HG02840 (cell line): ENCODE results near the gene ZNF740.

ENCODE experiments used
- ATAC-seq: cut with Tn5 transposase; IDR thresholded peaks from one replicate; pipeline ENCODE4 v1.9.1; 2021; ENCODE audit warnings: mild to moderate bottlenecking, moderate library complexity, moderate number of reproducible peaks; ENCODE audit not compliant: unreplicated experiment, low FRiP score

ZNF740 gene

GRCh38 chr12:53241623-53242412, 61.3 kb downstream of the ZNF740 start:
- ATAC-seq: no peak

DNA sequence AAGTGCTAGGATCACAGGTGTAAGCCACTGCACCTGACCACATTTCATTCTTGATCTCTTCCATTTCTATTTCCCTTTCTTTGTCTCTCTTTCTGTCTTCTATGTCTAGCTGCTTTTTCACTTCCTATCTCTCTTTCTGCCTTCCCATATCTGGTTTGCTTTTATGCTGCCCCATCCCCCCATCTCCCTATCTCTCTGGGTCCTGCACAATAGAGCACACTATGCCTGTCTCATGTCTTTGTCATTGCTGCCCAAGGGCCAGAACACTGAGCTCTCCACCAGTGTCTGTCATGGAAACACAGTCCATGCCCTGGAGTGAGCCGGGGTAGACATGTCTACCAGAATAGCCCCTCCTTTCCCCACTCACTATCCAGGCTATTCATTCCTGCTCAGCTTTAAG, 63.8 kb downstream of the ZNF740 start:
- no peak for ATAC-seq
